Activated CD8-positive, alpha-beta memory T cell treated with anti-CD3 and anti-CD28 coated beads for 1 hour (primary cell): ENCODE results near the gene MAD1L1.

Source experiments
- DNase-seq, 2 donors: peaks; one replicate each; pipeline ENCODE4 v3.0.0-alpha.2; 2020; ENCODE audit warnings: low read depth in 1 of 2; ENCODE audit errors: extremely low read depth in 1 of 2

MAD1L1 gene

GRCh38 chr7:2008936-2009540 is 223.7 kb downstream of the MAD1L1 start:
- DNase-seq: no peak

DNA sequence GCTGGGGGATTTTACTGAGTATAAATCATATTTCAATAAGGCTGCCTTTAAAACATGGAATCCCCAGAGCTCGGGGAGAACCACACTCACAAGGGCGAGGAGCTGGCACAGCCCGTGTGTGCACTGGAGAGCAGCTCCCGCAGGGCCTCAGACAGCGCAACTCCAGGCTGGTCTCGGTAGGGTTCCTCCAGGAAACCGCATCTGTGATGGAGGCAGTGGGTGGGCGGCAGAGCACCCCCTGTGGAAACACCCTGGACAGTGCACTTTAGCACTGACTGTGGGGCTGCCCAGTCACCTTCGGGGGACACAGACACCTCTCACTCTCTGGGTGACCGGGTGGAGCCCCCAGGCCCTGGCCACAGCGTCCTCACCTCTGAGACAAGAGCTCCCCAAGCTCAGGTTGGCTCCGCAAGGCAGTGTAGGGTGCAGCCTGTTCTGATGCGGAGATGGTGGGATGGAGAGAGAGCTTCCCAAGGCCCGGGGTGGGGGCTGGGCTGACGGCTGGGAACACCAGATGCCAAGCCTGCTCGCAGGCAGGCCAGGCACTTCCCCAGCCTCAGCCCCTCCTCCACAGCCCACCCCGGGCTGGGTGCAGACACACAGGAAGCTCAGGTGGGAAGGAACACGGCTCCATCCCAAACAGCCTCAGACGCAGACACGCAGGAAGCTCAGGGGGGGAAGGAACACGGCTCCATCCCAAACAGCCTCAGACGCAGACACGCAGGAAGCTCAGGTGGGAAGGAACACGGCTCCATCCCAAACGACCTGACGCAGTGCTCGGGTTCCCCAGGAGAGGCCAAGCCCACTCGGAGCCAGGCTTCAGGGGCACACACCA is 224.4 kb downstream of the MAD1L1 start:
- no peak for DNase-seq

DNA sequence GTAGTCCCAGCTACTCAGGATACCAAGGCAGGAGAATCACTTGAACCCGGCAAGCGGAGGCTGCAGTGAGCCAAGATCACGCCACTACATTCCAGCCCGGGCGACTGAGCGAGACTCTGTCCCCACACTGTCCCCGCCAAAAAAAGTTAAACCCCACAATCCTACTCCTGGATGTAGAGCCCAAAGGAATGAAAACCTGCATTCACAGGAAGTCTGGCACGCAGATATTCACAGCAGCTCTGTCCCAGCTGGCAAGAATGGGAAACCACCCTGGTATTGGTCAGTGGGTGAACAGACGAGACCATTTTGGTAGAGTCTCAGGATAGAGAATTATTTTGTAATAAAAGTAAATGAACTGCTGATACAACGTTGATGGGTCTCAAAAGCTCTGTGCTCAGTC is 225.2 kb downstream of the MAD1L1 start:
- no peak for DNase-seq

DNA sequence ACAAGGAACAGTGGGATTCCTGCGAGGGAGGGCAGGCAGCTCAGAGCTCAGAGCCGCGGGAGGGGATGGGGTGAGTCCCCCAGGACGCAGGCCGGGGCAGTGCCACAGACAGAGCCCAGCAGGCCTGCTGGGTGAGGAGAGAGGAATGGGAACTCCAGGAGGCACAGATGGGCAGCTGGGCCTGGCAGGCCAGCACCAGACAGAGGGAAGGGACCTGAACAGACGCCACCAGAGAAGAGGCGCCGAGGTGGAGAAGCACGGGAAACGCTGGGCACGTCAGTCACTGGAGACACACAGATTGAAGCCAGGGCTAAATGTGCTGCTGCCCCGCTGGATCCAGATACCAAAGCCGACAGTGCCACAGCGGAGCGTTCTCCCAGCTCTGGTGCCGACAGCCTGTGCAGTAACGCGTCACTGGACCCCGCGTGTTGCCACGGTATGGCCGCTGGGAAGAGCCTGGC is 225.8 kb downstream of the MAD1L1 start:
- no peak for DNase-seq

GRCh38 chr7:2006231-2006771 is 226.4 kb downstream of the MAD1L1 start:
- no peak for DNase-seq

- no peak for DNase-seq
Observed at GRCh38 chr7:2005786-2006185, 227.0 kb downstream of the MAD1L1 start.

DNA sequence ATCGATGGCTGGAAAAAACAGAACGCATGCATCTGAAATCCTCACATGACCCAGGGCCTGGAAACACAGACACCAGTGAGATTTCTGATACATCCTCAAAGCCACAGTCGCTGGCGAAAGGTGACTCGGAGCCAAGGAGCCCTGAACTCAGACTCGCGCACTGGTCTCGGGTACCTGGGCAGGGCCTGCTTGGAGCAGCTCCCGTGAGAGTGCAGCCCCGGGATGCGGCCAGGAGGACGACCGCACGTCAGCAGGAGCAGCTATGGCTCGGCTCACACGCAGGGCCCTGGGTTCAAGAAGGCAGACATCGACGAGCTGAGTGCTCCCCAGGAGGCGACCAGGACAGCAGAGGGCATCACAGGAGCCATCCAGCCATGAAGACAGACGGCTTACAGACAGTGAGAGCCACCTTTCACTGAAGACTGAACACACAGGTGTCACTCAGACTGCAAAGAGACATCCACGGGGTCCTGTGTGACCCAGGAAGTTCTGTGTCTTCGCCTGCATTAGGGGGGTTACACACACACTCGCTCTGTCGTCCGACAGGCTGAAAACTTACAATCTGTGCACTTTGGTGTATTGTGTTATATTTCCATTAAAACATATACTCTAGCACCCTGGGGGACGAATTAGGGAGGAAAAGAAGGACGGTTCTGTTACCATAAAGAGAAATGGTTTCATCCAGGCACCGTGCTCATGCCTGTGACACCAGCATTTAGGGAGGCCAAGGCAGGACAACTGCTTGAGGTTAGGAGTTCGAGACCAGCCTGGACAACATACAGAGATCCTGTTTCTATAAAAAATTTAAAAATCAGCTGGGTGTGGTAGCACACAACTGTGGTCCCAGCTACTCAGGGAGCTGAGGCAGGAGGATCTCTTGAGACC is 227.7 kb downstream of the MAD1L1 start:
- DNase-seq: no peak

DNA sequence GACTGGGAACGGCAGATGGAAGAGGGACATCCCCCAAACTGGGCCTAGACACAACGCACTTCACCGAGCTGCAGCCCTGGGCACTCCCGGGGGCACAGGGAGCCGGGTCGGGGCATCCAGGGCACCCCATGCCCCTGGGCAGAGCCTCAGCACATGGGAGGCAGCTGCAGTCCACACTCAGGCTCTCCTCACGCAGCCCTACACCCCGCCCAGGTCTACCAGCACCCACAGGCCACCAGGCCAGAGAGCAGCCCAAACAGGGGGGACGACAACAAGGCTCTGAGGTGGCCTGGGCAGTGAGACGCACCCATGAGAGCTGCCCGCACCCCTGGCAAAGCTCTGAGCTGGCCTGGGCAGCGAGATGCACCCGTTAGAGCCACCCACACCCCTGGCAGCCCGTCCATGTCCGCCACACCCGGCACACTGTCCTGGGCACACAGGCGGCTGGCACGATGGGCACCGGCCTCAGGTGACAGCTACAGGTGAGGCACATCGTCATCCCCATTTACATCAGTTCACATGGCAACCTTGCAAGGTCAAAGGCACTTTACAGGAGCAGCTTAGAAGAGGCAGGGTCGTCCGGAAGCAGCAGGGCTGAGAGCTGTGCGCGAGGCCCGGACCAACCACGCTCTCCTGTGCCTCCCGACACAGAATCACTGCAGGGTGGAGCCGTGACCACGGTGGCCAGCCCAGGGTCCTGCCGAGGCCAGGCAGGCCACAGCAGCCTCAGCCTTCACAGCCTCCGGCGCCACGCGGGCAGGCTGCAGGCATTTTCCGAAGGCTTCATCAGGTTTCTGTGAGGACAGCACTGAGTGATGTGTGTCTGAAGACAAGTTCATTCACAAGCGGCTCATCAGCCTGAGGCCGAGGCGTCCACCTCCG is 228.6 kb downstream of the MAD1L1 start:
- no peak for DNase-seq

DNA sequence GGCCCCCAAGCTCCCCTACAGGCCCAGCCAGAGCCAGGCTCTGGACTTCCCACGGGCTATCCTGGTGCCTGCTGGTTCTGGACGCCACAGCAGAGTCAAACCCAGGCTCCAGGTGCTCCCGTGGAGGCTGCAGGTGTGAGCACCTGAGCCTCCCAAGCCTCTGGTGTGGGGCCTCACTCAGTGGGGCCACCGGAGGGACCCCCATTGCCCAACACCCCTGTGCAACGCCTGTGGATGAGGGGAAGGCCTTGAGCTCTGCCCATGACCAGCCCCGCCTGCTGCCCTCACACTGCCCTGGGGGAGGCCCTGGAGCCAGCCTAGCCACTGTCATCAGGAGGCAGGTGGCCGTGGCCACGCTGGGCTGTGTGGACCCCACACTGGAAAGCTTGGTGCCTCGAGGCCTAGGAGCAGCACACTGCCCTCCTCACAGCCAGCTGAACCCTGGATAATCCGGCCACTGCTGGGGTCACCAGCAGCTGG is 229.3 kb downstream of the MAD1L1 start:
- no peak for DNase-seq

GRCh38 chr7:2002561-2003450 is 229.9 kb downstream of the MAD1L1 start:
- DNase-seq: no peak

GRCh38 chr7:2001601-2002442 is 230.9 kb downstream of the MAD1L1 start:
- no peak for DNase-seq

DNA sequence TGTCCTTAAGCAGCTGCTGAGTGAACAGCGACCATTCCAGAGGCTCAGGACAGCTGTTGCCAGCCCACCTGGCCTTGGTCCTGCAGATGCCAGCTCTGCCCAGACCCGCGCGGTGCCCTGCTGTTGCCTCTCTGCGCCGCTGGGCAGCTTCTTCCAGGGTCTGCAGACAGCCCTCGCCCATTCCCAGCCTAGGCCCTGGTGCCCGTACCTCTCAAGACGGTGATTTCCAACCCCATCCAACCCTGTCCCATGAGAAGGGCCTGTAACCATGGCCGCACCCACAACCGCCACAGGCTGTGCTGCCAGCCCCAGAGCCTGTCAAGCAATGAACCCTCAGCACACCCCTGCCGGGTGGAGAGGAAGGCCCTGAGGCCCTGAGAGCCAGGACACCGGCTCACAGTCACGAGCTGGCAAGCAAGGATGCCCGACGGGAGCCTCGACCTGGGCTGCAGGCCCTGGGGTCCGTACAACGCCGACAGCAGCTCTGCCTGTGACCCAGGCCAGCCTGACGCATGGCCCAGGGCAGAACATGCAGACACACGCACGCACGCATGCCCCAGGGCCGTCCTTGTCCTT is 231.9 kb downstream of the MAD1L1 start:
- no peak for DNase-seq

DNA sequence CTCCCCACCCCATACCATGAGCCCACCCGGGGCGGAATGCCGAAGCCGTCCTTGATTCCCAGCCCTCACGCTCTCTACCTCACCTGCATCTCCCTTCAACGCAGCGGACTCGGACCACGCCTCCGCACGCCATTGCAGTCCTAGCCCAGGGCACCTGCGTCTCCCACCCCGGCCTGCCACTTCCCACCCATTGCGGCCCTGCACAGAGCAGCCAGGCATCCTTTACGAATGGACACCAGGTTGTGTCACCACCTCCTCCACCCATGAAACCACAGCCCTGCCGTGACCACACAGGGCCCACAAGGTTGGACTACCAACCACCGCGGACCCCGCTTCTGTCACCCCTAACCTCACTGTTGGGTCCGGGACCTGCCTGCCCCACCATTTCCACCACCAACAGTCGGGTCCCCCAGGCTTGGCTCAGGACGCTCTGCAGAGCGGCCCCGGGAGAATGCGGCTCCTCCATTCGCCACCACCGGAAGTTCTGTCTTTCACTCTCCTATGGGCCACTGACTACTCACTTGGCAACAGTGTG is 232.5 kb downstream of the MAD1L1 start:
- DNase-seq: no peak

DNA sequence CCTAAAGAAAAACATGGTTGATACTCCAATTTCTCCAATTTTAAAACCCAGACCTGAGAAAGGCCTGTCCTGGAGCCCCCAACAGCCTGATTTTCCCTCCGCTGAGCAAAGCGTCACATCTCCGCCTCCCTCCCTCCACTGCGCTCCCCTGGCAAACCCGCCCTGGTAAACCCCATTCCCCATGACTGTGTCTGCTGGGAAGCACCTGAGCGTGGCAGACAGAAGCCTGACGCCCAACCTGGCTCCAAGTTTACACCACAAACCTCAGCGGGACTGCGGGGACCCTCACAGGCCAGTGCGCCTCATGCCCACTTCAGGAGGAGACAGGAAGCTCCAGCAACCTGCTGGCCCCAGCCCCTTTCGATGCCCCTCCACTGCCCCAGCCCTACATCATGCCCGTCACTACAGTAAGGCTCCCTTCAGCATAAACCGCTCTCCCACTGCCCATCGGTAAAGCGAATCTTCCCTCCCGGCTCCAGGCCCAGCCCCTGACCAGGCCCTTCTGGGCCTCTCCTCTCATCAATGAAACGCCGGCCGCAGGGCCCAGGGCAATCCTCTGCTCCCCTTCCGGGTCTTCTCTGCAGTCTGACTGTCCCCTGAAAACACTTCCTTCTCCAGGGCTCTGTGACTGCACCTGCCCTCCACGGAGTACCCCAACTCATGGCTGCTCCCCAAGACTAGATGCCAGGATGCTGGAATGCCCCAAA is 233.3 kb downstream of the MAD1L1 start:
- no peak for DNase-seq

DNA sequence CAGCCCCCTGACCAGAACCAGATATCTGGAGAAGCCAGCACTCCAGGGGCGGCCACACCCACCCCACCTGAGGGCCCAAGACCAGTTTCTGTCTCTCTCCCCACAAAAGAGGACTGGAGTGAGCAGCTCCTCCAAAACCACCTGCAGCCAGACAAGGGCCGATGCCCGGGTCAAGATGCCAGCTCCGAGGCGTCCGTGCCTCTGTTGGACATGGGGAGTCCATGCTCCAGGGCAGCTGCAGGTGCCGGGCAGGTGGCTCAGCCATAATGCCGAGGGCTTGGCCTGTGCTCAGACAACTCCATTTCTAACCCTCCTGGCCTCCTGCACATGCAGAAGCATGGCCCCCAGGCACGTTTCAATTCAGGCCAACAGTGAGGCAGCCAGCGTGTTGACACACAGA is 234.6 kb downstream of the MAD1L1 start:
- no peak for DNase-seq

DNA sequence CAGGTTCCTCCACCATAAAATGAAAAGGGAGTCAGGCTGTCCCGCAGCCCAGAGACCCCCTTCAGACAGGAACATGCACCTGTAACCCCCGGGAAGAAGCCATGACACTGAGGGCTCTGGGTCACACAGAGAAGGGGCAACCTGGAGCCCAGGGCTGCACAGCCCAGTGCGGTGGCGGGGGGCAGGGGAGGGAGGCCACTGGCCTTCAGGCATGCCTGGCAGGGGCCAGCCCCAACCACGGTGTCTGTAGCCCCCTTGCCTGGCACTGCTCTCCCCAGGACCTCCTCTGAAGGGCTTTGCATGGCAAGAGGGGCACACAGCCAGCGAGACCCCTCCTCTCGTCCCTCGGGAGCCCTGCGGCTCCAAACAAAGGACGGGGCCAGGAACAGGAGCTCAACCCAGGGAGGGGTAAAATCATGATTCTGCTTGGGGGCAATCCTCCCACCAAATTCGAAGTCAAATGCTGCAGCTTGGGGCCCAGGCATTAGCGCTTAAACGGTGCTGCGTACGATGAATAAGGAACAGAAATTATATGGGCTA is 235.1 kb downstream of the MAD1L1 start:
- no peak for DNase-seq

- DNase-seq: no peak
Observed at GRCh38 chr7:1996816-1997215, 235.9 kb downstream of the MAD1L1 start.
